ENCODE results near the gene RSPH1. TPM values are rescaled to one million over a fixed set of nuclear protein-coding genes. Genes with fewer than 3 reads are reported as not detected.

The RSPH1 gene
- total RNA-seq, 2 experiments from 2014 or later = 0.34 to 0.38 TPM

- CTCF ChIA-PET = interaction anchor here (1.5 kb wide), 1 partner anchor 15 kb away, joined by 3 read pairs; no protein-coding TSS in a partner anchor
- DNase-seq = peak in 6 of 14 experiments; percentile 16 to 63 (median 38)
- H3K9me3 Mint-ChIP-seq = no peaks in the 10 kb centered on the region
- Histone ChIP-seq H3K27ac (ENCODE audit: low read depth in 1 of 2, low read length in 2 of 2) (no peak overlapping the region), H3K36me3 (ENCODE audit: insufficient read depth, low read length) (peaks cover 49% of the 10 kb centered on the region), H3K27me3 (ENCODE audit: control insufficient read depth in 1 of 2, insufficient read depth in 2 of 2, low read length in 2 of 2) (no peaks in the 10 kb centered on the region), H3K9me3 (ENCODE audit: control insufficient read depth in 1 of 2, insufficient read depth in 1 of 2, low read length in 2 of 2) (no peaks in the 10 kb centered on the region), H3K4me3 (ENCODE audit: low read length) (no peak overlapping the region), H3K4me1 (ENCODE audit: insufficient read depth, low read length) (peaks cover 37% of the 10 kb centered on the region)
- H3K27ac Mint-ChIP-seq = peak overlapping the region; percentile 65
- POLR2A ChIA-PET = no interaction called here
- intact Hi-C loops (cut with DNase I, micrococcal nuclease) = loop anchor here in 1 of 2 experiments (5.0 kb wide), 1 partner anchor 62 kb away; no protein-coding TSS in a partner anchor
- ATAC-seq (ENCODE audit: poor library complexity) = no peak
- TF ChIP-seq CTCF (IDR thresholded peaks at IDR 0.05) = no peak
- H3K4me3 Mint-ChIP-seq = no peak overlapping the region
- H3K36me3 Mint-ChIP-seq (ENCODE audit: low read depth) = peaks cover 68% of the 10 kb centered on the region
- H3K4me1 Mint-ChIP-seq (ENCODE audit: low read depth) = peaks cover 59% of the 10 kb centered on the region
- H3K27me3 Mint-ChIP-seq = no peaks in the 10 kb centered on the region
These were observed 28.5 kb upstream of the RSPH1 start for GRCh38 chr21:42524341-42525028.

- H3K4me3 Mint-ChIP-seq = no peak overlapping the region
- POLR2A ChIA-PET = no interaction called here
These were observed 27.9 kb upstream of the RSPH1 start for GRCh38 chr21:42523941-42524340.

GRCh38 chr21:42523211-42523610, 27.2 kb upstream of the RSPH1 start:
- H3K4me1 Mint-ChIP-seq (ENCODE audit: low read depth) = peaks cover 59% of the 10 kb centered on the region

More at GRCh38 chr21:42523941-42524340, 27.9 kb upstream of the RSPH1 start:
- CTCF ChIA-PET = interaction anchor here (0.7 kb wide), 1 partner anchor 67 kb away, joined by 3 read pairs; no protein-coding TSS in a partner anchor
- no peak for TF ChIP-seq CTCF (IDR thresholded peaks at IDR 0.05)
- H3K27ac ChIP-seq (ENCODE audit: low read depth in 1 of 2, low read length in 2 of 2) = no peak overlapping the region
- intact Hi-C loops (cut with DNase I, micrococcal nuclease) = no loop called here
- H3K36me3 ChIP-seq (ENCODE audit: insufficient read depth, low read length) = peaks cover 54% of the 10 kb centered on the region
- H3K4me1 ChIP-seq (ENCODE audit: insufficient read depth, low read length) = peaks cover 34% of the 10 kb centered on the region
- ATAC-seq (ENCODE audit: poor library complexity) (no peak), DNase-seq (no peak)
- H3K27me3 ChIP-seq (ENCODE audit: control insufficient read depth in 1 of 2, insufficient read depth in 2 of 2, low read length in 2 of 2) = no peaks in the 10 kb centered on the region
- H3K4me3 ChIP-seq (ENCODE audit: low read length) = no peak overlapping the region
- Mint-ChIP-seq H3K9me3 (no peaks in the 10 kb centered on the region), H3K27me3 (no peaks in the 10 kb centered on the region), H3K27ac (peak overlapping the region; percentile 65), H3K36me3 (ENCODE audit: low read depth) (peaks cover 74% of the 10 kb centered on the region), H3K4me1 (ENCODE audit: low read depth) (peaks cover 61% of the 10 kb centered on the region)
- H3K9me3 ChIP-seq (ENCODE audit: control insufficient read depth in 1 of 2, insufficient read depth in 1 of 2, low read length in 2 of 2) = no peaks in the 10 kb centered on the region

More at GRCh38 chr21:42523211-42523610, 27.2 kb upstream of the RSPH1 start:
- CTCF ChIA-PET = interaction anchor here (0.7 kb wide), 1 partner anchor 67 kb away, joined by 3 read pairs; no protein-coding TSS in a partner anchor
- Histone ChIP-seq H3K9me3 (ENCODE audit: control insufficient read depth in 1 of 2, insufficient read depth in 1 of 2, low read length in 2 of 2) (no peaks in the 10 kb centered on the region), H3K4me3 (ENCODE audit: low read length) (no peak overlapping the region), H3K27ac (ENCODE audit: low read depth in 1 of 2, low read length in 2 of 2) (no peak overlapping the region), H3K36me3 (ENCODE audit: insufficient read depth, low read length) (peaks cover 60% of the 10 kb centered on the region), H3K4me1 (ENCODE audit: insufficient read depth, low read length) (peaks cover 29% of the 10 kb centered on the region), H3K27me3 (ENCODE audit: control insufficient read depth in 1 of 2, insufficient read depth in 2 of 2, low read length in 2 of 2) (no peaks in the 10 kb centered on the region)
- no peaks in the 10 kb centered on the region for H3K27me3 Mint-ChIP-seq
- intact Hi-C loops (cut with DNase I, micrococcal nuclease) = no loop called here
- H3K27ac Mint-ChIP-seq = no peak overlapping the region
- H3K9me3 Mint-ChIP-seq = no peaks in the 10 kb centered on the region
- POLR2A ChIA-PET = no interaction called here
- ATAC-seq (ENCODE audit: poor library complexity) = no peak
- H3K36me3 Mint-ChIP-seq (ENCODE audit: low read depth) = peaks cover 81% of the 10 kb centered on the region
- no peak for DNase-seq
- no peak overlapping the region for H3K4me3 Mint-ChIP-seq
- no peak for TF ChIP-seq CTCF (IDR thresholded peaks at IDR 0.05)

All from CD4-positive, alpha-beta T cell (primary cell).